Activated gamma-delta T cell treated with Interleukin-2 at 50 U/mL for 16 hours (primary cell): ENCODE results near the gene PTPRG.
"Not testable (repeated sequence)": the region's sequence is repeated elsewhere in the genome, so short reads cannot be mapped to it uniquely, and the experiment has no call there.

Experiments used
- DNase-seq: peaks from one replicate; pipeline ENCODE4 v3.0.0-alpha.2; 2020

PTPRG gene

GRCh38 chr3:61690016-61690415 lies 128.6 kb downstream of the PTPRG start:
- no peak for DNase-seq

GRCh38 chr3:61691466-61691865 lies 130.1 kb downstream of the PTPRG start:
- no peak for DNase-seq

GRCh38 chr3:61697301-61697700 lies 135.9 kb downstream of the PTPRG start:
- DNase-seq, result no peak

GRCh38 chr3:61698278-61699072 lies 137.1 kb downstream of the PTPRG start:
- not testable (repeated sequence) for DNase-seq

GRCh38 chr3:61699622-61700021 lies 138.3 kb downstream of the PTPRG start:
- no peak for DNase-seq

GRCh38 chr3:61701011-61701410 lies 139.6 kb downstream of the PTPRG start:
- DNase-seq, result no peak

- DNase-seq, result no peak
These were observed 141.1 kb downstream of the PTPRG start for GRCh38 chr3:61702453-61702852.

GRCh38 chr3:61704807-61705206 lies 143.4 kb downstream of the PTPRG start:
- no peak for DNase-seq

GRCh38 chr3:61707492-61707891 lies 146.1 kb downstream of the PTPRG start:
- no peak for DNase-seq

- DNase-seq, result not testable (repeated sequence)
These were observed 149.5 kb downstream of the PTPRG start for GRCh38 chr3:61710920-61711319.

GRCh38 chr3:61714225-61714624 lies 152.9 kb downstream of the PTPRG start:
- no peak for DNase-seq

GRCh38 chr3:61715886-61716527 lies 154.6 kb downstream of the PTPRG start:
- no peak for DNase-seq

GRCh38 chr3:61716693-61717092 lies 155.3 kb downstream of the PTPRG start:
- DNase-seq, result not testable (repeated sequence)

- no peak for DNase-seq
These were observed 157.2 kb downstream of the PTPRG start for GRCh38 chr3:61718565-61718964.

GRCh38 chr3:61719278-61719977 lies 158.1 kb downstream of the PTPRG start:
- no peak for DNase-seq

GRCh38 chr3:61723038-61723437 lies 161.7 kb downstream of the PTPRG start:
- DNase-seq, result no peak

GRCh38 chr3:61724183-61724582 lies 162.8 kb downstream of the PTPRG start:
- no peak for DNase-seq

GRCh38 chr3:61724801-61725200 lies 163.4 kb downstream of the PTPRG start:
- DNase-seq, result no peak

GRCh38 chr3:61725851-61726333 lies 164.5 kb downstream of the PTPRG start:
- no peak for DNase-seq

- no peak for DNase-seq
These were observed 166.1 kb downstream of the PTPRG start for GRCh38 chr3:61727435-61727834.

GRCh38 chr3:61729038-61729634 lies 167.8 kb downstream of the PTPRG start:
- DNase-seq, result no peak

- DNase-seq, result no peak
These were observed 168.7 kb downstream of the PTPRG start for GRCh38 chr3:61730056-61730455.

GRCh38 chr3:61730577-61731231 lies 169.3 kb downstream of the PTPRG start:
- no peak for DNase-seq
